Measurements from ENCODE around the gene CLEC4M. TPM values are rescaled to one million over a fixed set of nuclear protein-coding genes. Genes with fewer than 3 reads are reported as not detected.
"Not testable (repeated sequence)": the region's sequence is repeated elsewhere in the genome, so short reads cannot be mapped to it uniquely, and the experiment has no call there.

The CLEC4M gene
- total and polyA plus RNA-seq, 4 donors = 22.2 to 33.5 (median 32.9) TPM

GRCh38 chr19:7790416-7790815, 27.4 kb downstream of the CLEC4M start:
- Histone ChIP-seq H3K9ac (ENCODE audit: low read depth in 1 of 2, low read length in 2 of 2) (no peak overlapping the region), H3K27me3 (ENCODE audit: control insufficient read depth in 4 of 4, insufficient read depth in 4 of 4, low read length in 3 of 4) (peaks cover 0 to 2% (median 2%) of the 10 kb centered on the region in 4 donors), H3K9me3 (ENCODE audit: control insufficient read depth in 4 of 4, low read length in 3 of 4) (no peaks in the 10 kb centered on the region), H3K4me1 (ENCODE audit: control insufficient read depth in 4 of 4, insufficient read depth in 4 of 4, low read length in 3 of 4) (peaks cover 0 to 5% (median 2%) of the 10 kb centered on the region in 4 donors), H3K36me3 (ENCODE audit: control insufficient read depth in 4 of 4, insufficient read depth in 3 of 4, low read depth in 1 of 4, low read length in 3 of 4) (peaks cover 0 to 1% (median 0%) of the 10 kb centered on the region in 4 donors), H3K27ac (ENCODE audit: low read depth in 1 of 2, low read length in 2 of 2) (no peak overlapping the region), H3K4me3 (ENCODE audit: low read depth in 1 of 3, low read length in 3 of 3) (no peak overlapping the region)
- WGBS = 86% methylated on average over 14 of the region's 14 CpGs
- TF ChIP-seq GABPA (IDR thresholded peaks at IDR 0.05 in 1 of 2, conservative IDR thresholded peaks at IDR 0.05 in 1 of 2) (no peak), MAX (IDR thresholded peaks at IDR 0.05) (no peak), HNF4A (conservative IDR thresholded peaks at IDR 0.05) (no peak), SP1 (IDR thresholded peaks at IDR 0.05) (no peak), TAF1 (conservative IDR thresholded peaks at IDR 0.05) (no peak), JUND (IDR thresholded peaks at IDR 0.05) (no peak), RXRA (IDR thresholded peaks at IDR 0.05) (no peak), YY1 (IDR thresholded peaks at IDR 0.05) (no peak)
- TF ChIP-seq, protein P1, sequence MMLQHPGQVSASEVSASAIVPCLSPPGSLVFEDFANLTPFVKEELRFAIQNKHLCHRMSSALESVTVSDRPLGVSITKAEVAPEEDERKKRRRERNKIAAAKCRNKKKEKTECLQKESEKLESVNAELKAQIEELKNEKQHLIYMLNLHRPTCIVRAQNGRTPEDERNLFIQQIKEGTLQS (IDR thresholded peaks at IDR 0.05) = no peak
- no peak for DNase-seq (ENCODE audit: low spot score)

DNA sequence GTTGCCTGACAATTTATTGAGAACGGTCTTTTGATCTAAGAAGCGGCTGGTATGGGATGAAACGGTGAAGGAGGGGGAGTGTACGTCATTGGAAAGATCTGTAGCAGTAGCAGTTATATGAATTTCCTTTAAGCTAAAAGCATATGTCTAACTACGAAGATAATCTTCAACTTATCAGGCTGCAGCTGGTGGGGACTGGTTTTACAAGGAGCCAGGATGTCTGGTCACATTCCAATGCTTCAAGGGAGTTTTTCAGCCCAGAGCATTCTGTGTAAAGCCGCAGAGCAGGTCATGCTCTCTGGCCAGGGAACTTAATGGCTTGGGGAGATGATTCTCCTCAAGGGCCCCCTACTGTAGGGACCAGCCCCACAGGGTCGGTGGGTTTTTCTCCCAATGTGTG, 29.2 kb downstream of the CLEC4M start:
- TF ChIP-seq NR2F2 (IDR thresholded peaks at IDR 0.05) (no peak), JUND (IDR thresholded peaks at IDR 0.05) (no peak), CTCF (IDR thresholded peaks at IDR 0.05; ENCODE audit: low read depth, low read length, missing input control) (no peak), TAF1 (conservative IDR thresholded peaks at IDR 0.05) (no peak), GABPA (IDR thresholded peaks at IDR 0.05 in 1 of 2, conservative IDR thresholded peaks at IDR 0.05 in 1 of 2) (no peak), REST (IDR thresholded peaks at IDR 0.05) (no peak), HNF4G (IDR thresholded peaks at IDR 0.05) (no peak), HNF4A (conservative IDR thresholded peaks at IDR 0.05) (no peak), FOXA1 (IDR thresholded peaks at IDR 0.05) (no peak), ZBTB33 (IDR thresholded peaks at IDR 0.05) (no peak), RXRA (IDR thresholded peaks at IDR 0.05) (no peak), MAX (IDR thresholded peaks at IDR 0.05) (no peak), EGR1 (IDR thresholded peaks at IDR 0.05; ENCODE audit: low read depth in 2 of 2) (no peak), FOXA2 (IDR thresholded peaks at IDR 0.05) (no peak), RAD21 (IDR thresholded peaks at IDR 0.05) (no peak), SP1 (IDR thresholded peaks at IDR 0.05) (no peak), YY1 (IDR thresholded peaks at IDR 0.05) (no peak)
- TF ChIP-seq, protein P1 (IDR thresholded peaks at IDR 0.05) = no peak
- H3K27me3 ChIP-seq (ENCODE audit: control insufficient read depth in 4 of 4, insufficient read depth in 4 of 4, low read length in 3 of 4) = peaks cover 0 to 2% (median 2%) of the 10 kb centered on the region in 4 donors

DNA sequence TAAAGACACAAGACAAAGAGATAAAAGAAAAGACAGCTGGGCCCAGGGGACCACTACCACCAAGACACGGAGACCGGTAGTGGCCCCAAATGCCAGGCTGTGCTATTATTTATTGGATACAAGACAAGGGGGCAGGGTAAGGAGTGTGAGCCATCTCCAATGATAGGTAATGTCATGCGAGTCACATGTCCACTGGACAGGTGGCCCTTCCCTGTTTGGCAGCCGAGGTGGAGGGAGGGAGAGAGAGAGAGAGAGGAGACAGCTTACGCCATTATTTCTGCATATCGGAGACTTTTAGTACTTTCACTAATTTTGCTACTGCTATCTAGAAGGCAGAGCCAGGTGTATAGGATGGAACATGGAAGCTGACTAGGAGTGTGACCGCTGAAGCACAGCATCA, 29.7 kb downstream of the CLEC4M start:
- 85% methylated on average over 7 of the region's 7 CpGs for WGBS
- not testable (repeated sequence) for H3K27me3 ChIP-seq (ENCODE audit: control insufficient read depth in 4 of 4, insufficient read depth in 4 of 4, low read length in 3 of 4); DNase-seq (ENCODE audit: low spot score)

More for the DNA sequence above, 29.2 kb downstream of the CLEC4M start:
- no peak for DNase-seq (ENCODE audit: low spot score)
- H3K9ac ChIP-seq (ENCODE audit: low read depth in 1 of 2, low read length in 2 of 2) = no peak overlapping the region
- 64% methylated on average over 7 of the region's 7 CpGs for WGBS
- peaks cover 0 to 5% (median 2%) of the 10 kb centered on the region in 4 donors for H3K4me1 ChIP-seq (ENCODE audit: control insufficient read depth in 4 of 4, insufficient read depth in 4 of 4, low read length in 3 of 4)
- no peak overlapping the region for H3K4me3 ChIP-seq (ENCODE audit: low read depth in 1 of 3, low read length in 3 of 3)
- no peaks in the 10 kb centered on the region for H3K9me3 ChIP-seq (ENCODE audit: control insufficient read depth in 4 of 4, low read length in 3 of 4)
- H3K36me3 ChIP-seq (ENCODE audit: control insufficient read depth in 4 of 4, insufficient read depth in 3 of 4, low read depth in 1 of 4, low read length in 3 of 4) = no peaks in the 10 kb centered on the region
- no peak overlapping the region for H3K27ac ChIP-seq (ENCODE audit: low read depth in 1 of 2, low read length in 2 of 2)

More for the DNA sequence above, 29.7 kb downstream of the CLEC4M start:
- H3K4me1 ChIP-seq (ENCODE audit: control insufficient read depth in 4 of 4, insufficient read depth in 4 of 4, low read length in 3 of 4); H3K9me3 ChIP-seq (ENCODE audit: control insufficient read depth in 4 of 4, low read length in 3 of 4); H3K9ac ChIP-seq (ENCODE audit: low read depth in 1 of 2, low read length in 2 of 2); H3K36me3 ChIP-seq (ENCODE audit: control insufficient read depth in 4 of 4, insufficient read depth in 3 of 4, low read depth in 1 of 4, low read length in 3 of 4); H3K4me3 ChIP-seq (ENCODE audit: low read depth in 1 of 3, low read length in 3 of 3); H3K27ac ChIP-seq (ENCODE audit: low read depth in 1 of 2, low read length in 2 of 2): not testable (repeated sequence)

Data from liver (tissue), 9 donors.